SU-DHL-6 (cell line): ENCODE measurements around the gene DDI1.

Experiments
- CTCF ChIP-seq: fragments of 200-600 bp; sonication (generic); IDR thresholded peaks from one replicate; pipeline ENCODE4 v1.5.1; 2017; ENCODE audit warnings: antibody characterized with exemption, mild to moderate bottlenecking, low read length, moderate library complexity; ENCODE audit not compliant: insufficient read depth, poor library complexity, severe bottlenecking
- EZH2phosphoT487 ChIP-seq: fragments of 200-600 bp; sonication (generic), shearing (Covaris generic); conservative IDR thresholded peaks from 2 replicates; pipeline ENCODE4 v1.6.1; 2018; ENCODE audit warnings: mild to moderate bottlenecking, antibody characterized with exemption, low read length, moderate library complexity, mixed read lengths

GRCh38 chr11:104043142-104043541, 6.7 kb downstream of the DDI1 start:
- TF ChIP-seq CTCF, result no peak
- TF ChIP-seq EZH2phosphoT487, result no peak
